GM12874 (cell line): Measurements from ENCODE around the gene SYT7.

Source experiments
- TF ChIP-seq, protein P1 (sequence below): IDR thresholded peaks from 2 replicates; pipeline ENCODE4 v1.5.1; 2011; ENCODE audit warnings: low read depth, mild to moderate bottlenecking, control low read depth, low read length, moderate library complexity; ENCODE audit not compliant: insufficient read depth

SYT7 gene

DNA sequence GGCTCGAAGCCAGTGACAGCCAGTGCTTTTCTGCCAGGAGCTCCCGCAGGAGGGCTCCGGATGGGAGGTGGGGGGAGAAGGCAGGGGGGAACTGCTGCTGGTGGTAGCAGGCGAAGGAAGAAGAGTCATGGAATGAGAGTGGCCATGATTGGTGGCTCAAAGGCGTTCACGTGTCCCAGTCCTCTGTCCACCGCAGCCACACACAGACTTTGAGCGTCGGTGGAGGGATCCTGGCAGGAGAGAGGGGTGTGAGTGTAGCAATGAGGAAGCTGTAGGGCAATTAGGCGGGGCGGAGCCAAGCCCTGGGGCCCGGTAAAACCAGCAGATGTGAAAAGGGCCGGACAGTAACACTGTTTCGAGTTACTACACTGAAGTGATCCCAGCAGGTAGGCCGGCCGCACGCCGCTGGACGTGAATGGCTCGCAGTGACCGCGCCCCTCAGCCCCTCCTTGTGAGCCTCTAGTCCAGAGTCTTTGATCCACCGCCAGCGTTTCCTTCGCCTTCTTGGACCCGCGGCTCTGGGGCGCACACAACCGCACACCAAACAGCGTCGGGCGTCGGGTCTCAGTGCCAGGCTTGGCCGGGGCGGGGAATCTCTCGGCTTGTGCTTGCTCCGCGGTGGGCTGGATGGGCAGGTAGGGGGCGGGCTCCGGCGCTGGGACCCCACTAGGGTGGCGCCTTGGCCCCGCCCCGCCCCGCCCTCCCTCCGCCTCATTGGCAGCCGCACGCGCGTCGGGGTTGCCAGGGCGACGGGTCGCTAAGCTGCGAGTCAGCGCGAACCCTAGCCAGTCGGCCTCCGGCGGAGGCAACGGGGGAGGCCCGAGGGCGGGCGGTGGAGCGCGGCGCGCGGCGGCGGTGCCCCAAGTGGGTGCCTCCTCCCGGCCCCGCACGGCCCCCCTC, 72.7 kb downstream of the SYT7 start, which contains the start of gene LRRC10B:
Gene LRRC10B, plus strand, starts transcription at position 788 of the 900 bp plus-strand sequence. CDS start 250 bp downstream, outside the sequence.
- TF ChIP-seq, protein P1, sequence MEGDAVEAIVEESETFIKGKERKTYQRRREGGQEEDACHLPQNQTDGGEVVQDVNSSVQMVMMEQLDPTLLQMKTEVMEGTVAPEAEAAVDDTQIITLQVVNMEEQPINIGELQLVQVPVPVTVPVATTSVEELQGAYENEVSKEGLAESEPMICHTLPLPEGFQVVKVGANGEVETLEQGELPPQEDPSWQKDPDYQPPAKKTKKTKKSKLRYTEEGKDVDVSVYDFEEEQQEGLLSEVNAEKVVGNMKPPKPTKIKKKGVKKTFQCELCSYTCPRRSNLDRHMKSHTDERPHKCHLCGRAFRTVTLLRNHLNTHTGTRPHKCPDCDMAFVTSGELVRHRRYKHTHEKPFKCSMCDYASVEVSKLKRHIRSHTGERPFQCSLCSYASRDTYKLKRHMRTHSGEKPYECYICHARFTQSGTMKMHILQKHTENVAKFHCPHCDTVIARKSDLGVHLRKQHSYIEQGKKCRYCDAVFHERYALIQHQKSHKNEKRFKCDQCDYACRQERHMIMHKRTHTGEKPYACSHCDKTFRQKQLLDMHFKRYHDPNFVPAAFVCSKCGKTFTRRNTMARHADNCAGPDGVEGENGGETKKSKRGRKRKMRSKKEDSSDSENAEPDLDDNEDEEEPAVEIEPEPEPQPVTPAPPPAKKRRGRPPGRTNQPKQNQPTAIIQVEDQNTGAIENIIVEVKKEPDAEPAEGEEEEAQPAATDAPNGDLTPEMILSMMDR: no peak

DNA sequence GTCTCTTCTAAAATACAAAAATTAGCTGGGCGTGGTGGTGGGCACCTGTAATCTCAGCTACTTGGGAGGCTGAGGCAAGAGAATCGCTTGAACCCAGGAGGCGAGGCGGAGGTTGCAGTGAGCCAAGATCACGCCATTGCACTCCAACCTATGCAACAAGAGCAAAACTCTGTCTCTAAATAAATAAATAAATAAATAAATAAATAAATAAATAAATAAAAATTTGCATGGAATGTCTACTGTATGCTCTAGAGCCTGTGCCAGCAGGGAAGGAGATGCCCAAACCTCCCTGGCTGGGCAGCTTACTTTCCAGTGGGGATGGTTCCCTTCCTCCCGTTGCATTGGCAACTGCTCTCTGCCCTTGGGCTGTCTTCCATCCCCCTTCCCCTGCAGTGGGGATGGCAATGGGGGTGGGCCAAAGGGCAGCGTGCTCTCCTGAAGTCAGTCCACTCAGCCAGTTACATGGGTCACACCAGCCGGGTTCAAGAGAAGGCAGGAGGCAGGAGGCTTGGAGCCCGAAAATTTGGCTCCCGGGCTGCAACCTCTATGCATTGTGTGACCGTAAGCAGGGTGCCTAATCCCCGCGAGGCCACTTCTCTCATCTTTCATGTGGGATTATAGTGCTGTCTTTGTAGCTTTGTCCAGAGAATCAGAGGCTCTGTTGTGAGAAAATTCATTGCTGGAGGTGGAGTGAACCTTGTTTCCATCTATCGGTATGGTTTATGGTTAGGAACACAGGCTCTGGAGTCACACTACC, 73.7 kb downstream of the SYT7 start:
- TF ChIP-seq, protein P1: no peak

DNA sequence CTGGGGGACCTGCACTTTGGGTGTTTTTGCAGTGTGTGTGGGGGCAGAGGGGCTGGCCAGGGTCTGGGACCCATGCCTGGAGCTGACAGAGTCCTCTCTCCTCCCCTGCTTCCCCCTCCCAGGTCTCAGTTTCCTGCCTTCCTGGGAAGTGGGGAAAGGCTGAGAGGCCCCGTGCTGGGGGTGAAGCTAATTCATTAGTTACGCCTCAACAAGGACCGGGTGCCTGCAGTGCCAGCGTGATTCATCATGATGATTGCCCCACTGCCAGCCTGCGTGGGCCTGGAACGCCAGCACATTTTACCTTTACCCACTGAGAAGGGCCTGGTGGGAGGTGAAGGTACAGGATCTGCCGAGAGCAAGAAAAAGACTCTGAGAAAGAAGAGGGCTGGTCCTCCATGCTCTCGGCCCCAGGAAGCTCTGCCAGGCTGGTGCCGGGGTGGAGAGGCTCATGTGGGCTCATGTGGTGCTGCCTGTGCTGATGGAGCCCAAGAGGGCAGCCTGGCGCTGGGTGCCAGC, 75.2 kb downstream of the SYT7 start:
- TF ChIP-seq, protein P1: no peak

DNA sequence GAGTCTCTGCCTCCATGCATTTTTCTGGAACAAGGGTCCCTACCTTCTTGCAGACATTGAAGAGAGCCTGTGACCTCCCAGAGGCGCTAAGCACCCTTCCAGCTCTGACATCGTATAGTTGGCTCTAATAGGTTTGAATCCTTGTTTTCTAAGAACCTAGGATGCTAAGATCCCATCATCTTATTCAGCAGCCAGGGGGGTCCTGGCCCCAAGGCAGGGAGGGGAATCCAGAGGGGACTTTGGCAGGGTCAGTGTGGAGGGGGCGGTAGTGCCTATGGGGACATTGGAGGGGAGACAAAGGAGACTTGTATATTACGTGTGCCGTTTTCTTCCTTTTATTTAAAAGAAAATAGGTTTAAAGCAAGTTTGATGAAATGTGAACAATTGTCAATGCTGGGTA, 75.8 kb downstream of the SYT7 start:
- TF ChIP-seq, protein P1: no peak

DNA sequence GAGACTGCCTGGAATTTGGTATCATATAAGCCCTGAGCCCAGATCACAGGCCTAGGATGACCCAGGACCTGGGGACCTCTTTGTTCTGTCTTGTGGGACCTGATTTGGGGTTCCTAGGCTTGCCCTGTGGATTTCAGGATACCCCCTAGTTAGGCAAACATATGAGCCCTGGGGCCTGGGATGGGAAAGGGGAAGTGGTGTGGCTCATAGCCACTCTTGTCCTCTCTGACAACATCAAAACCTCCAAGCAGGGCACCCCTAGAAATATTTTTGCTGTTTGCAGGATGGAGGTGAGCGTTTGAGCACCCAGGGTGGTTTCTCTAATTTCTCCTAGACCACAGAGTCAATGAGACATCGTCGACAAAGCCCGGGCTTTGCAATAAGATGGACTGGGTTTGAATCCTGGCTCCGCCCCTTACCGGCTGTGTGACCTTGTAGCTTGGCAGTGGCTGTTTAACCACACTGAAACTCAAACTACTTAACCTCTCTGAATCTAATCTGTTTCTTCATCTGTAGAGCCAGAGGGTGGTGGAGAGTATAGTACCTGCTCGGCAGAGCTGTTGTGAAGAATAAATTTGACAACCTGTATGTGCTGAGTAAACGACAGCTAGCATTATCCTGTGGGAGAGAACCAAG, 77.6 kb downstream of the SYT7 start:
- TF ChIP-seq, protein P1: no peak

DNA sequence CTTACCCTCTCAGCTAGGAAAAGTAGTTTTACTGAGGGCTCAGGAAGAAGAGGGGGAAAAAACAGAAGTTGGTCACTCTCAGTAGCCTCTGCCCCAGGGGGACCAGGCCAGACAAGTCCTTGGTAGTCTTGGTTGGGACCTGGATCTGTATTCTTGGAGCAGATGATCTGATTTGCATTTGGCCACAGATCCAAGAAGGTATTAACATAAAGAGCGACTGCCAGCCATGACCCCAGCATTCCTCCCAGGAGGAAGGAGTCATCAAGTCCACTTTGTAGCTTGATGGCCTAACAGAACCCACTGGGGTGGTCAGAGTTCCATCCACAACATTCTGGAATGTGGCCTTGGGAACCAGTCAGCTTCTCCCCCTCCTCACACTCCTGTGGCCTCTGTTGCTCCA, 78.4 kb downstream of the SYT7 start:
- TF ChIP-seq, protein P1: no peak
